ENCODE results near the gene OR6C76. TPM values are rescaled to one million over a fixed set of nuclear protein-coding genes. Genes with fewer than 3 reads are reported as not detected.
"Not testable (repeated sequence)": the region's sequence is repeated elsewhere in the genome, so short reads cannot be mapped to it uniquely, and the experiment has no call there.

The OR6C76 gene
- total RNA-seq, 1 donor from 2014 or later = not detected

DNA sequence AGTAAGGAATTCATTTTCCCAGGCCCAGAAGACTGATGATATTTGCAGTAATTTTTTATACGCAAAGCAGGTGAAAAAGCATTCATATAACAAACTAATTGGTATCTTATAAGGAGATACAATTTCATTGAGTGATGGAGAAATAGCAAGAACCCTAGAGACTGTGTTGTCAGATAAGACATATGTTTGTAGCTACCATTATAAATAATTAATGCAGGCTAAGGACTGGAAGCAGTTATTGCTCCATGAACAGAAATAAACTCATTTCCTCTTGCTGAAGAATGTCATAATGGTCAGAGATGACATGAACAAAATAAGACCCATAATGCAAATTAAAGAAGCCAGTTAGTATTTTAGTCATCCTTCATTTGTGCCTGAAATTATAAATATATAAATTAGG, 19.3 kb downstream of the OR6C76 start:
- no peaks in the 10 kb centered on the region for H3F3A ChIP-seq (ENCODE audit: low read depth)
- peaks cover 17% of the 10 kb centered on the region for H3K9me3 Mint-ChIP-seq
- no peaks in the 10 kb centered on the region for H3K79me2 ChIP-seq (ENCODE audit: low read depth)
- H3K27ac ChIP-seq = no peak overlapping the region
- no peak for TF ChIP-seq EZH2 (IDR thresholded peaks at IDR 0.05)
- TF ChIP-seq, protein P1, sequence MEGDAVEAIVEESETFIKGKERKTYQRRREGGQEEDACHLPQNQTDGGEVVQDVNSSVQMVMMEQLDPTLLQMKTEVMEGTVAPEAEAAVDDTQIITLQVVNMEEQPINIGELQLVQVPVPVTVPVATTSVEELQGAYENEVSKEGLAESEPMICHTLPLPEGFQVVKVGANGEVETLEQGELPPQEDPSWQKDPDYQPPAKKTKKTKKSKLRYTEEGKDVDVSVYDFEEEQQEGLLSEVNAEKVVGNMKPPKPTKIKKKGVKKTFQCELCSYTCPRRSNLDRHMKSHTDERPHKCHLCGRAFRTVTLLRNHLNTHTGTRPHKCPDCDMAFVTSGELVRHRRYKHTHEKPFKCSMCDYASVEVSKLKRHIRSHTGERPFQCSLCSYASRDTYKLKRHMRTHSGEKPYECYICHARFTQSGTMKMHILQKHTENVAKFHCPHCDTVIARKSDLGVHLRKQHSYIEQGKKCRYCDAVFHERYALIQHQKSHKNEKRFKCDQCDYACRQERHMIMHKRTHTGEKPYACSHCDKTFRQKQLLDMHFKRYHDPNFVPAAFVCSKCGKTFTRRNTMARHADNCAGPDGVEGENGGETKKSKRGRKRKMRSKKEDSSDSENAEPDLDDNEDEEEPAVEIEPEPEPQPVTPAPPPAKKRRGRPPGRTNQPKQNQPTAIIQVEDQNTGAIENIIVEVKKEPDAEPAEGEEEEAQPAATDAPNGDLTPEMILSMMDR (IDR thresholded peaks at IDR 0.05) = no peak
- TF ChIP-seq EZH2phosphoT487 (IDR thresholded peaks at IDR 0.05) = no peak
- peaks cover 1% of the 10 kb centered on the region for H3K36me3 Mint-ChIP-seq
- no peaks in the 10 kb centered on the region for H3K27me3 ChIP-seq
- DNase-seq (ENCODE audit: low spot score) = no peak
- peaks cover 2% of the 10 kb centered on the region for H3K27me3 Mint-ChIP-seq (ENCODE audit: insufficient read depth, low read depth)
- no peak overlapping the region for H3K4me2 ChIP-seq
- peaks cover 6% of the 10 kb centered on the region for H3K9me3 ChIP-seq (ENCODE audit: low read depth)
- no peak overlapping the region for H3K9ac ChIP-seq
- no peaks in the 10 kb centered on the region for H3K4me1 ChIP-seq
- H3K27ac Mint-ChIP-seq = no peak overlapping the region
- no peak overlapping the region for H2AFZ ChIP-seq (replicated peaks)
- no peaks in the 10 kb centered on the region for H3K36me3 ChIP-seq
- H3K4me3 Mint-ChIP-seq = no peak overlapping the region
- no peaks in the 10 kb centered on the region for H4K20me1 ChIP-seq (ENCODE audit: low read depth)
- H3K4me3 ChIP-seq = no peak overlapping the region
- no peaks in the 10 kb centered on the region for H3K4me1 Mint-ChIP-seq

GRCh38 chr12:55446326-55446725, 20.3 kb downstream of the OR6C76 start:
- Histone ChIP-seq H3K9ac (no peak overlapping the region), H3K79me2 (ENCODE audit: low read depth) (no peaks in the 10 kb centered on the region), H3K9me3 (ENCODE audit: low read depth) (peaks cover 6% of the 10 kb centered on the region), H3K4me1 (no peaks in the 10 kb centered on the region), H2AFZ (replicated peaks) (no peak overlapping the region), H3F3A (ENCODE audit: low read depth) (no peaks in the 10 kb centered on the region), H3K4me3 (no peak overlapping the region), H3K27me3 (no peaks in the 10 kb centered on the region), H3K36me3 (no peaks in the 10 kb centered on the region), H3K27ac (no peak overlapping the region), H4K20me1 (ENCODE audit: low read depth) (no peaks in the 10 kb centered on the region), H3K4me2 (no peak overlapping the region)
- DNase-seq (ENCODE audit: low spot score) = no peak
- Mint-ChIP-seq H3K36me3 (no peaks in the 10 kb centered on the region), H3K27ac (no peak overlapping the region), H3K4me3 (no peak overlapping the region), H3K27me3 (ENCODE audit: insufficient read depth, low read depth) (no peaks in the 10 kb centered on the region), H3K9me3 (peaks cover 10% of the 10 kb centered on the region), H3K4me1 (no peaks in the 10 kb centered on the region)
- TF ChIP-seq EZH2 (IDR thresholded peaks at IDR 0.05) = no peak
- TF ChIP-seq, protein P1 (IDR thresholded peaks at IDR 0.05) = peak; percentile 10

DNA sequence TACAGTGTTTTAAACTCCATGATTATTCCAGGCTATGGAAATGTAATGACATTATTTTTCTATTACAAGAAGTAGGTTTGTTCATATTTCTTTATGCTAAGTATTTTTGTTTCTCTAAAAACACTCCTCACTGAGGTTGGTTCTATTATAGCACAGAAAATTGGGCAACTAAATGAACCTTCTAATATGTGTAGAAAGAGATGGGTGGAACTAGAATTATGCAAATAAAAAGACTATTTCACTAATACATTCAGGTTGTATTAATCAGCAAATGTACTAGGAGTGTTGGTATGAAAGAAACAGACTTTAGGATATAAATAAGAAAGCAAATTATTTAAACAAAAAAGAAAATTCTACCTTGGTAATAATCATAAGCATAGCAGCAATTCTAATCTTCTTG, 22.8 kb downstream of the OR6C76 start:
- Mint-ChIP-seq H3K4me1 (no peaks in the 10 kb centered on the region), H3K4me3 (no peak overlapping the region), H3K36me3 (no peaks in the 10 kb centered on the region), H3K27ac (no peak overlapping the region), H3K9me3 (no peaks in the 10 kb centered on the region), H3K27me3 (ENCODE audit: insufficient read depth, low read depth) (no peaks in the 10 kb centered on the region)
- Histone ChIP-seq H2AFZ (replicated peaks) (no peak overlapping the region), H3K36me3 (no peaks in the 10 kb centered on the region), H3F3A (ENCODE audit: low read depth) (no peaks in the 10 kb centered on the region), H3K4me3 (no peak overlapping the region), H4K20me1 (ENCODE audit: low read depth) (no peaks in the 10 kb centered on the region), H3K9ac (no peak overlapping the region), H3K79me2 (ENCODE audit: low read depth) (no peaks in the 10 kb centered on the region), H3K9me3 (ENCODE audit: low read depth) (no peaks in the 10 kb centered on the region), H3K4me2 (no peak overlapping the region), H3K4me1 (no peaks in the 10 kb centered on the region), H3K27me3 (no peaks in the 10 kb centered on the region), H3K27ac (no peak overlapping the region)
- no peak for DNase-seq (ENCODE audit: low spot score)
- TF ChIP-seq EZH2phosphoT487 (IDR thresholded peaks at IDR 0.05) (no peak), EZH2 (IDR thresholded peaks at IDR 0.05) (no peak)
- TF ChIP-seq, protein P1 (IDR thresholded peaks at IDR 0.05) = no peak

GRCh38 chr12:55464926-55465325, 38.9 kb downstream of the OR6C76 start:
- not testable (repeated sequence) for H3K27ac Mint-ChIP-seq; H3K4me1 Mint-ChIP-seq; H3K4me2 ChIP-seq; H3K27me3 ChIP-seq; H3K27me3 Mint-ChIP-seq (ENCODE audit: insufficient read depth, low read depth); H3F3A ChIP-seq (ENCODE audit: low read depth); H2AFZ ChIP-seq (replicated peaks); H3K79me2 ChIP-seq (ENCODE audit: low read depth); H3K27ac ChIP-seq; H3K36me3 ChIP-seq; H3K9me3 Mint-ChIP-seq; H3K4me1 ChIP-seq; H3K4me3 ChIP-seq; H3K9ac ChIP-seq; H3K36me3 Mint-ChIP-seq; H3K4me3 Mint-ChIP-seq; DNase-seq (ENCODE audit: low spot score); H3K9me3 ChIP-seq (ENCODE audit: low read depth); H4K20me1 ChIP-seq (ENCODE audit: low read depth)

Data from neural progenitor cell (in vitro differentiated cells).